Tibial artery (tissue), 4 donors: ENCODE measurements around the gene ITM2B.
"Not testable (repeated sequence)": the region's sequence is repeated elsewhere in the genome, so short reads cannot be mapped to it uniquely, and the experiment has no call there.

Experiments
- DNase-seq, 2 donors: peaks; one replicate each; pipeline ENCODE4 v3.0.0-alpha.2; 2019
- H3K27ac ChIP-seq, 2 donors: fragments of 200-600 bp; sonication (generic) in 1 of 2; 1 replicate in 1 of 2; 2 replicates in 1 of 2; pipeline ENCODE4 v1.5.1; 2018 to 2019; ENCODE audit warnings: mild to moderate bottlenecking in 1 of 2
- H3K27me3 ChIP-seq, 2 donors: fragments of 200-600 bp; sonication (generic) in 1 of 2; one replicate each; pipeline versions ENCODE4 v1.5.1 to v1.6.0; 2016 to 2019
- H3K36me3 ChIP-seq, 3 donors: fragments of 200-600 bp; sonication (generic) in 2 of 3; one replicate each; pipeline ENCODE4 v1.5.1; 2016 to 2019; ENCODE audit warnings: mild to moderate bottlenecking in 2 of 3
- H3K4me1 ChIP-seq, 4 donors: fragments of 200-600 bp; sonication (generic) in 2 of 4; 1 replicate in 3 of 4; 2 replicates in 1 of 4; pipeline ENCODE4 v1.5.1; 2016 to 2019
- H3K4me3 ChIP-seq, 2 donors: fragments of 200-600 bp; sonication (generic) in 1 of 2; 1 replicate in 1 of 2; 2 replicates in 1 of 2; pipeline ENCODE4 v1.5.1; 2018 to 2019; ENCODE audit warnings: mild to moderate bottlenecking in 2 of 2
- H3K9me3 ChIP-seq, 3 donors: fragments of 200-600 bp; sonication (generic) in 1 of 3; one replicate each; pipeline ENCODE4 v1.5.1; 2016 to 2019
- CTCF ChIP-seq, 2 experiments: fragments of 200-600 bp in 1 of 2; fragments of 450-650 bp in 1 of 2; IDR thresholded peaks; one replicate each; pipeline ENCODE4 v1.5.1; 2017 to 2019; ENCODE audit warnings: antibody characterized with exemption in 2 of 2, mild to moderate bottlenecking in 1 of 2, moderate library complexity in 1 of 2
- intact Hi-C: fragments of 100-400 bp; cut with DNase I; formaldehyde crosslinking; loops from one replicate; pipeline ENCODE4 v1.15.0; 2023; ENCODE audit warnings: low total_unique reads

The ITM2B gene

DNA sequence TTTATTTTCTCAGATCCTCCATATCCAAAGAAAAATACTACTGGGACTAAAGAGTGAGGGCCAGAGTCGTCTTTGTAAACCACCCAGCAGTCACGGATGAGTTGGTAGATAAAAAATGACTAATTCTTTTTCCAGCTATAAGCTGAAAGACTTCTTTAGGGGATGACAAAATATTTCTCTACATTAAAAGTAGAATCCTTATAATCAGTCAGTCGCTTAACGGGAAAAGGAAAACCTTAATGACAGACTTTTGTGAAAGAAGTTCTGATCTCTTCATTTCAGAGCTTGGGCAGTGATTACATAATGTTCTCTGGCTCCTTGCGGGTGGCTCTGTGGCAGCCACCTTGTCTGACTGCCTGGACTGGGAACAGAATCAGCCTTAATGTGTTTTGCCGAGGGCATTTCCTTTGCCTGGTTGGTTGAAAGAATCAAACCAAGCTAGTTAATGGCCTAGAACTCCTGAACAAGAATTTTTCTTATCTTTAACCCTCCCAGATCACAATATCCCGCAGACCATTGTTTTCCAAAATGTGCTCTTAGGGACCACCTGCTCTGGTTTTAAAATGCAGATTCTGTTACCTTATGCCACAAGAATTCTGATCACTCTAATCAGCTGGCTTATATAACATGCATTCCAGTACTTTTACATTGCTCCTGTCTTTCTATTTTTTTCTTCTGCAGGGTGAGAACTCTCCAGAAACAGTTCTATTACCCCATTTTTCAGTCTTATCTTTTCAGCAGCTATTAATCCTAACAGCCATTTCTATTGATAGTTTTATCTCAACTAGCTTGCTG lies 2.5 kb downstream of the ITM2B start:
- Histone ChIP-seq H3K9me3 (no peaks in the 10 kb centered on the region), H3K27me3 (no peaks in the 10 kb centered on the region), H3K4me3 (peak overlapping the region; percentile 78 to 91), H3K36me3 (peaks cover 0 to 15% (median 5%) of the 10 kb centered on the region in 3 donors), H3K27ac (peak overlapping the region; percentile 94 to 99), H3K4me1 (peaks cover 0 to 65% (median 34%) of the 10 kb centered on the region in 4 donors)
- intact Hi-C loops = loop anchor here (10.0 kb wide), 1 partner anchor 69 kb away; the partner anchor contains the start of gene RB1
- peak in 1 of 2 donors; percentile 56 for DNase-seq
- no peak for TF ChIP-seq CTCF (IDR thresholded peaks at IDR 0.05)

DNA sequence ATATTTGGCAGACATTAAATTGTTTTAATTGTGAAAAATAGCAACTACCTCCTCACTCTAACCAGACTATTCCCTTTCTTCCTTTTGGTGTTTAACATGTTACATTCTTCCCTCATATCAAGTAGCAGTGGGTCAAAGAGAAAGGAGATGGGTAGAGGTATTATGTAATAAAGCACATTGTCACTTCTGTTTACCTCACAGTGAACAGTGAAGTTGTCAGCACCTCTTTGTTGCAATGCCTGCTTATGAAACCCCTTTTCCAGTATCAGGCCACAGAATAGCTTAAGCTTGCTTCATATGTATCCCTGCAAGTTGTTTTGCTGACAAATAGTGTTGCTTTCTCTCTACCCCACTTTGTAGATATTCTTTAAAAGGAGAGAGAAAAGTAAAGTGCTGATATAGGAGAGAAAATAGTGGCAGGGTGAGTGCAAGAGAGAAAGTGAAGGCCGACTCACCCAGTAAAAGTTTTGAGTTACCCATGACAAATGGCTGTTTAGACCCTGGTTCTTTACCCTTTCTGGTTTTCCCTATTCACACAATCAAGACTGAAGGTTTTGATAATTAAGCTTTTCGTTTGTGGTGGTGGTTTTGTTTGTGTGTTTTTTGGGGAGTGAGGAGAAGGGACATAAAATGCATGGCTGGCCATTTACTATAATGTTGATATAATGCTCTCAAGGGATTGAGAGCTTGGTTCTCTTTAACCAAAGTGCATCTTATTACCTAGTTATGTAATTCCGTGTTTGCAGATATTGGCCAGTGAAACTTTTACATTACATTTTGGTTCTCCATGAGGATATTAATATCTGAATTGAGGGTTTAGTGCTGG lies 3.7 kb downstream of the ITM2B start:
- Histone ChIP-seq H3K4me1 (peaks cover 0 to 62% (median 35%) of the 10 kb centered on the region in 4 donors), H3K27me3 (no peaks in the 10 kb centered on the region), H3K4me3 (peak overlapping the region; percentile 78 to 91), H3K27ac (peak overlapping the region; percentile 94 to 99), H3K36me3 (peaks cover 0 to 15% (median 5%) of the 10 kb centered on the region in 3 donors), H3K9me3 (no peaks in the 10 kb centered on the region)
- DNase-seq = no peak
- intact Hi-C loops = loop anchor here (10.0 kb wide), 1 partner anchor 68 kb away; the partner anchor contains the start of gene RB1
- no peak for TF ChIP-seq CTCF (IDR thresholded peaks at IDR 0.05)

DNA sequence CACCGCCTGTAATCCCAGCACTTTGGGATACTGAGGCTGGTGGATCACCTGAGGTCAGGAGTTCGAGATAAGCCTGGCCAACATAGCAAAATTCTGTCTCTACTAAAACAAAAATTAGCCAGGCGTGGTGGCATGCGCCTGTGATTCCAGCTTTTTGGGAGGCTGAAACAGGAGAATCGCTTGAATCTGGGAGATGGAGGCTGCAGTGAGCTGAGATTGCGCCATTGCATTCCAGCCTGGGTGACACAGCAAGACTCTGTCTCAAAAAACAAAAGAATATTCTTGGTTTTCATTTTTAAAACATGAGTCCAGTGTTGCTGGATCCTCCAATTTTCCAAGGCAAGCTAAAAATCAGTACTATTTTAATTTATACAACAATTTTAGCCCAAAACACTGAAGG lies 6.4 kb downstream of the ITM2B start:
- intact Hi-C loops = loop anchor here (10.0 kb wide), 1 partner anchor 65 kb away; the partner anchor contains the start of gene RB1
- not testable (repeated sequence) for DNase-seq, H3K9me3 ChIP-seq, H3K27ac ChIP-seq, H3K4me3 ChIP-seq, H3K27me3 ChIP-seq
- peaks cover 0 to 15% (median 5%) of the 10 kb centered on the region in 3 donors for H3K36me3 ChIP-seq
- H3K4me1 ChIP-seq = peaks cover 0 to 81% (median 30%) of the 10 kb centered on the region in 4 donors

DNA sequence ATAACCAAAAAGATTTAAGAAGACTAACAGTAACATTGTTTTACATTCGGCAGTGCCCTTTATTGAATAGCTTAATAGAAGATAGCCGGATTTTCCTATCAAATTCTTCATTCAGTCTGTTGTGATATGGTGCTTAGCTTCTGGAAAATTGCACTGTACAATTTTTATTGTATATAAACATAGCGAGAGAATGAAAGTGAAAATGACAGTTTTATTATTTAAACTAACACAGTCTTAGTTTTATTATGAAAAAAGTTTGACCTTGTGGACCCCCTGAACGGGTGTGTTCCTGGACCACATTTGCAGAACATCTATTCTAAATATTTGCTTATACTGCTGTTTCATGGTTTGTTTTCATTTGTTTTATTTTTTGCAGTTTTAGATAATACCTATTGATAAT lies 8.6 kb downstream of the ITM2B start:
- no peak for DNase-seq
- Histone ChIP-seq H3K4me1 (peaks cover 0 to 94% (median 23%) of the 10 kb centered on the region in 4 donors), H3K9me3 (no peaks in the 10 kb centered on the region), H3K36me3 (peaks cover 0 to 15% (median 5%) of the 10 kb centered on the region in 3 donors), H3K27ac (no peak overlapping the region), H3K27me3 (no peaks in the 10 kb centered on the region), H3K4me3 (no peak overlapping the region)
- TF ChIP-seq CTCF (IDR thresholded peaks at IDR 0.05) = no peak
- intact Hi-C loops = no loop called here

DNA sequence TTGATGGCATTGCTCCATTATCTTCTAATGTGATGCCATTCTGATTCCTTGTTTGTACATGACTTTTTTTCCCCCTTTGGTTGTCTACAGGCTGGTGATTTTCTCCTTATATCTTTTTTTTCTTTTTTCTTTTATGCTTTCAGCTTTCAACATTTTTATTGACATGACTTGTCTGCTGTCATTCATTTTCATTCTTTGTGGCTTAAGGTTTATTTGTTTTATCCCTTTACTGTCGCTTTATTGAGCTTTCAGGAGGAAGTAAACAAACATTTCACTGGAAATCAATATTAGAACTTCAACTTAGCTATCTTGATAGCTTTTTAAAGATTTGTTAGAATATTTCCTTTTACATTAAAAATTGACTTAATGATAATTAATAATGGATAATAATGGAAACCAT lies 9.7 kb downstream of the ITM2B start:
- peaks cover 0 to 15% (median 5%) of the 10 kb centered on the region in 3 donors for H3K36me3 ChIP-seq
- no peaks in the 10 kb centered on the region for H3K27me3 ChIP-seq
- peaks cover 0 to 93% (median 17%) of the 10 kb centered on the region in 4 donors for H3K4me1 ChIP-seq
- no peak for DNase-seq
- H3K9me3 ChIP-seq = no peaks in the 10 kb centered on the region
- no peak overlapping the region for H3K27ac ChIP-seq
- no peak overlapping the region for H3K4me3 ChIP-seq
- no peak for TF ChIP-seq CTCF (IDR thresholded peaks at IDR 0.05)
- intact Hi-C loops = no loop called here
